HCT116 (cell line): Measurements from ENCODE around the gene TRIM50. TPM values are rescaled to one million over a fixed set of nuclear protein-coding genes. Genes with fewer than 3 reads are reported as not detected.

Source experiments
- total RNA-seq: library from RNA; stranded (reverse); gene quantifications from one replicate; pipeline ENCODE4 v1.2.1, GENCODE V29; 2021; ENCODE audit not compliant: unreplicated experiment

TRIM50 gene
- total RNA-seq, 1 experiment from 2014 or later, result not detected

Other genes with a start within 250 kb of the TRIM50 start
- not detected for gene SPDYE9, start 242.0 kb downstream of the TRIM50 start, total RNA-seq
- 70.4 TPM for gene NSUN5, start 19.3 kb downstream of the TRIM50 start, total RNA-seq
- gene FKBP6, start 79 bp upstream of the TRIM50 start, total RNA-seq, result not detected
- gene FZD9, start 105.7 kb upstream of the TRIM50 start, total RNA-seq, result 0.32 TPM
- 81.1 TPM for gene BAZ1B, start 194.2 kb upstream of the TRIM50 start, total RNA-seq
- gene BCL7B, start 229.6 kb upstream of the TRIM50 start, total RNA-seq, result 50.4 TPM